ENCODE data around the gene PKLR.

Gene PKLR

DNA sequence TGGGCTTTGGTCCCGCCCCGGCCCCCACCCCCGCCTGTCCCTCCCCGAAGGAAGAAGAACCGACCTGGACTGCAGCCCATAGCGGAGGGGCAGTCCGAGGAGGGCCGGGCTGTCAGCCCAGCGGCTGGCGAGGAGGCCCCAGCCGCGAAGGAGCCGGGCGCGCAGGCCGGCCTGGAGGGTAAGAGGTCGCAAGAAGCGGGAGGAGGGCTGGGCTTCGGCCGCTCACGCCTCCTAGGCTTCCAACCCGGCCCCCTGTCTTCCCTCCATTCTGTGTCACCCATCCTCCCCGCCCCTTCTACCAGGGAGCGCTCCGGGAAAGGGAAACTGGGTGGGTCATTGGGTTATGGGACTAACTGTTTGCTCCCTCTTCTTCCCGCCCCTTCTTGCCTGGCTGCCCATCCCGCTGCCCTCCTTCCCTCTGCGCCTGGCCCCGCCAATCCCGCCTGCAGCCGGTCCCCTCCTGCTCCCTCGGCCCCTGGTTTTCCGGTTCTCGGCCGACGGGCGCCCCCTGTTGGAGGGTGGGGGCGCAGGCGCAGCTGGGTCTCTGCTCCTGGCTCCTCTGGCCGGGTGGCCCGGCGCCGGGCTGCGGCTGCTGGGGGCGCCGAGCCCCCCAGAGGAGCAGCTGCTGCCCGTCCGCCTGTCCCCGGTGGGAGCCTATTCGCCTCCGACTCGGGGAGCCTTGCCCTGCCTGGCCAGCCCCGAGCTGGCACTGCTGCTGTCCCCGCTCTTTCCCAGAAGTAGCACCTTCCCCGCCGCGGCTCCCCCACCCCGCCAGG lies 21.9 kb upstream of the PKLR start:
- peak; percentile 97 for DNase-seq (ENCODE audit: low read depth)
- peak overlapping the region; percentile 86 for H3K4me3 ChIP-seq (replicated peaks; ENCODE audit: low read depth, low read length)
- TF ChIP-seq, protein P1, sequence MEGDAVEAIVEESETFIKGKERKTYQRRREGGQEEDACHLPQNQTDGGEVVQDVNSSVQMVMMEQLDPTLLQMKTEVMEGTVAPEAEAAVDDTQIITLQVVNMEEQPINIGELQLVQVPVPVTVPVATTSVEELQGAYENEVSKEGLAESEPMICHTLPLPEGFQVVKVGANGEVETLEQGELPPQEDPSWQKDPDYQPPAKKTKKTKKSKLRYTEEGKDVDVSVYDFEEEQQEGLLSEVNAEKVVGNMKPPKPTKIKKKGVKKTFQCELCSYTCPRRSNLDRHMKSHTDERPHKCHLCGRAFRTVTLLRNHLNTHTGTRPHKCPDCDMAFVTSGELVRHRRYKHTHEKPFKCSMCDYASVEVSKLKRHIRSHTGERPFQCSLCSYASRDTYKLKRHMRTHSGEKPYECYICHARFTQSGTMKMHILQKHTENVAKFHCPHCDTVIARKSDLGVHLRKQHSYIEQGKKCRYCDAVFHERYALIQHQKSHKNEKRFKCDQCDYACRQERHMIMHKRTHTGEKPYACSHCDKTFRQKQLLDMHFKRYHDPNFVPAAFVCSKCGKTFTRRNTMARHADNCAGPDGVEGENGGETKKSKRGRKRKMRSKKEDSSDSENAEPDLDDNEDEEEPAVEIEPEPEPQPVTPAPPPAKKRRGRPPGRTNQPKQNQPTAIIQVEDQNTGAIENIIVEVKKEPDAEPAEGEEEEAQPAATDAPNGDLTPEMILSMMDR (IDR thresholded peaks at IDR 0.05; ENCODE audit: low read length, missing control alignments), result peak; percentile 61

DNA sequence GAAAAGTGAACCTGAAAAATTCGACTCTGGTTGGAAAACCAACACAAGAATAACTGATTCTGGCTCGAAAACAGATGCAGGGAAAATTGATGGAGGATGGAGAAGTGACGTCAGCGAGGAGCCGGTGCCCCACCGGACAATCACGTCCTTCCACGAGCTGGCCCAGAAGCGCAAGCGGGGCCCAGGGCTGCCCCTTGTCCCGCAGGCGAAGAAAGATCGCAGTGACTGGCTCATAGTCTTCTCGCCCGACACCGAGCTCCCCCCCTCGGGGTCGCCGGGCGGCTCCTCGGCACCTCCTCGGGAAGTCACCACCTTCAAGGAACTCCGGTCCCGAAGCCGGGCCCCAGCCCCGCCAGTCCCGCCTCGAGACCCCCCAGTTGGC lies 21.3 kb upstream of the PKLR start:
- peak overlapping the region; percentile 86 for H3K4me3 ChIP-seq (replicated peaks; ENCODE audit: low read depth, low read length)
- DNase-seq (ENCODE audit: low read depth), result peak; percentile 45
- TF ChIP-seq, protein P1 (IDR thresholded peaks at IDR 0.05; ENCODE audit: low read length, missing control alignments), result no peak

DNA sequence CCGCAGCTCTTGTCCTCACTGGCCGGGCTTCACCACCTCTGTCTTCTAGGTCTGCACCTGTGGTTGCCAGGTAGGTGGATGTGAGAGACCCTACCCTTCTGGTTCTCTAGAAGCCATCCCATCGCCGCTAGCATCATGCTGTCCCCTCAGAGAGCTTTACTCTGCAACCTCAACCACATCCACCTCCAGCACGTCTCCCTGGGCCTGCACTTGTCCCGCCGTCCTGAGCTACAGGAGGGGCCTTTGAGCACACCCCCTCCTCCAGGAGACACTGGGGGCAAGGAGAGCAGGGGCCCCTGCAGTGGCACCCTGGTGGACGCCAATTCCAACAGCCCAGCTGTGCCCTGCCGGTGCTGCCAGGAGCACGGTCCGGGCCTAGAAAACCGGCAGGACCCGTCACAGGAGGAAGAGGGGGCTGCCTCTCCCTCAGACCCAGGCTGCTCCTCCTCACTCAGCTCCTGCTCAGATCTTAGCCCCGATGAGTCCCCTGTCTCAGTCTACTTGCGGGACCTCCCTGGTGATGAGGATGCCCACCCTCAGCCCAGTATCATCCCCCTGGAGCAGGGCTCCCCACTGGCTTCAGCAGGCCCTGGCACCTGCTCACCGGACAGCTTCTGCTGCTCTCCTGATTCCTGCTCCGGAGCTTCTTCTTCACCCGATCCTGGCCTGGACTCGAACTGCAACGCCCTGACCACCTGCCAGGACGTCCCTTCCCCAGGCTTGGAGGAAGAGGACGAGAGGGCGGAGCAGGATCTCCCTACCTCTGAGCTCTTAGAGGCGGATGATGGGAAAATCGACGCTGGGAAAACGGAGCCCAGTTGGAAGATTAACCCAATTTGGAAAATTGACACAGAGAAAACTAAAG lies 20.6 kb upstream of the PKLR start:
- peak overlapping the region; percentile 86 for H3K4me3 ChIP-seq (replicated peaks; ENCODE audit: low read depth, low read length)
- DNase-seq (ENCODE audit: low read depth), result no peak
- TF ChIP-seq, protein P1 (IDR thresholded peaks at IDR 0.05; ENCODE audit: low read length, missing control alignments), result no peak

DNA sequence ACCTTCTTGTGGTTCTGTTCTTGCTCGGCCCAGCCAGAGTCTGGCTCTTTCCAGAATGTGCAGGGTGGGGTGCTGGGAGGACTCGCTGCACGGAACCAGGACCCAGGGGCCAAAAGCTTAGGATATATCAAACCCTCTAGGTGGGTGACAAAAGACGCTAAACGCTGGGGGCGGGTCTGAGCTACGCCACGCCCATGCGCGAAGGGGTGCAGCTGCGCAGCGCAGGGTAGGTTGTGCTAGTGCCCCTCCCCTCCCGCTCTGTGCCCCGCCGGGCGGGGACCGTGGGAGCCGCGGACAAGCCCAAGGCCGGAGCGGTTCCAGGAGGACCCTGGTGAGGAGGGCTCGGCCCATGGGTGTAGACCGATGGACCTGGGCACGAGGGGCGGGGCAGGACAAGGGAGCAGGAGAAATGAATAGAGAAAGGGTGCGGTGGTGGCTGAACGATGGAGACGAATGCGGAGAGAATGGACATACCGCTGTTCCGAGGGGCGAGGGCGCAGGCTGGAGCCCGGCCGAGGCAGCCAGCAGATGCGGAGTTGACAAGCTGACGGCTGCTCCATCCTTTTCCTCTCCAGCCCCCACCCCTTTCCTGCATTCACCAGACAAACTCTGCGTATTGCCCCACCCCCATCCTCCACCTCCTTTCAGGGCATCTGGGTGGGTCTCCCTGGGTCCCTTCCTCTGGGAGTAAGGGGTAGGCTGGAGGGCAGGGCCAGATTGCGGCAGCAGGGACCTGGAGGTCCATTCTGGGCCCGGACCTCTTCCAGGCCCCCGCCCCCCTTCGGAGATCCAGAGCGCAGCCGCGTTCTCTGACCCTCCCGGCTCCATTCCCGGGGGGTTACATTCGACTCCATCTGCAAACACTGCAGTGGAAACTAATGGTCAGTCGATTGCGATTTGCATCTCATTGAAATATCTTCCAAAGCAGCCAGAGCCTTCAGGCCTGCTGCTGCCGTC lies 19.7 kb upstream of the PKLR start, which contains the start of gene RUSC1:
Gene RUSC1, plus strand, starts transcription at position 234 of the 957 bp plus-strand sequence. CDS start 880 bp downstream, outside the sequence.
- TF ChIP-seq, protein P1 (IDR thresholded peaks at IDR 0.05; ENCODE audit: low read length, missing control alignments), result no peak
- peak; percentile 59 for DNase-seq (ENCODE audit: low read depth)
- peak within 1 kb of the TSS; percentile 53 for H3K4me3 ChIP-seq (replicated peaks; ENCODE audit: low read depth, low read length)

DNA sequence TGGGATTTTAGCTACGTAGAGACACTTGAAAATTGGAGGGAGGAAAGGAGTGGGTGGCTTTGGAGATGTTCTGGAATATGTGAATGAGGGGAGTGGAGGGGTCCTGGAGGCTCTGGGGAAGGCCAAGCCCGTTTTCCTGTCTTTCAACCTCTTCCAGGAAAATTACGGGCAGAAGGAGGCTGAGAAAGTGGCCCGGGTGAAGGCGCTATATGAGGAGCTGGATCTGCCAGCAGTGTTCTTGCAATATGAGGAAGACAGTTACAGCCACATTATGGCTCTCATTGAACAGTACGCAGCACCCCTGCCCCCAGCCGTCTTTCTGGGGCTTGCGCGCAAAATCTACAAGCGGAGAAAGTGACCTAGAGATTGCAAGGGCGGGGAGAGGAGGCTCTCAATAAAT lies 19.0 kb upstream of the PKLR start:
- TF ChIP-seq, protein P1 (IDR thresholded peaks at IDR 0.05; ENCODE audit: low read length, missing control alignments), result no peak
- H3K4me3 ChIP-seq (replicated peaks; ENCODE audit: low read depth, low read length), result peak overlapping the region; percentile 53
- no peak for DNase-seq (ENCODE audit: low read depth)

DNA sequence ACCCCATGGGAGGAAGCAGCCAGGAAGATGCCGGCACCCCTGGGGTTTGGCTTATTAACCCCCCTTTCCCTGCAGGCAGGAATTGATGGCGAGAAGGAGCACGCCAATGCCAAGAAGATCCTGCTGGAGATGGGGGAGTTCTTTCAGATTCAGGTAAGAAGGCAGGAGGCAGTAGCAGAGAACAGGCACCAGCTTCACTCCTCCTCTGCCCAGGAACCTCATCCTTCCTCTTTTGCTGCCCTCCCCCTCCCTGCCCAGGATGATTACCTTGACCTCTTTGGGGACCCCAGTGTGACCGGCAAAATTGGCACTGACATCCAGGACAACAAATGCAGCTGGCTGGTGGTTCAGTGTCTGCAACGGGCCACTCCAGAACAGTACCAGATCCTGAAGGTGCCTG lies 18.3 kb upstream of the PKLR start:
- H3K4me3 ChIP-seq (replicated peaks; ENCODE audit: low read depth, low read length), result no peak overlapping the region
- TF ChIP-seq, protein P1 (IDR thresholded peaks at IDR 0.05; ENCODE audit: low read length, missing control alignments), result no peak
- no peak for DNase-seq (ENCODE audit: low read depth)
